ENCODE measurements around the gene SGCD.

The SGCD gene

DNA sequence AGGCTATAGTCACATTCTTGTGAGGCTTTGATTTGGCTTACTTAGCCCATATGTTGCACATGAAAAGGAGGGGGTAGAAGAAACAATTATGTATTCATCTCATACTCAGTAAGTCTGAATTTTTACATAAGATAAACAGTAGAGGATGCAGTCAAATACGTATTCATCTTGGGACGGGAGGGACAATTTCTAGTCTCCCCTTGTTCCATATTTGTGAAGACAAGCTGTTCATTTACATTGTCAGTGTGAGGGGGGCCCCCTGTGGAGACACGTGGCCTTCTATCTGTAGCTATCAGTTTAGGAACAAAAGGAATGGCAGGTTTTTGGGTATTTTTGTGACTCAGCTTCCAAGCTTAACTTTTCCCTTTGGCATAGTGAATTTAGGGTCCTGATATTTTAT, 474.0 kb downstream of the SGCD start:
- Histone ChIP-seq H3K4me1 (ENCODE audit: control insufficient read depth, insufficient read depth, low read length, poor library complexity, severe bottlenecking) (peaks cover 9% of the 10 kb centered on the region), H3K36me3 (ENCODE audit: control insufficient read depth, insufficient read depth, low read length) (no peaks in the 10 kb centered on the region), H3K9me3 (ENCODE audit: control insufficient read depth, low read length) (no peaks in the 10 kb centered on the region), H3K27ac (ENCODE audit: low read depth, low read length, severe bottlenecking) (no peak overlapping the region), H3K4me3 (ENCODE audit: extremely low read depth, insufficient read depth, low read length, poor library complexity, severe bottlenecking) (no peak overlapping the region)
- 20 to 40% methylated on average over 1 to 2 of the region's 3 CpGs for WGBS, 2 experiments (ENCODE audit: insufficient coverage in 2 of 2)

GRCh38 chr5:156802501-156802900, 475.5 kb downstream of the SGCD start:
- Histone ChIP-seq H3K4me3 (ENCODE audit: extremely low read depth, insufficient read depth, low read length, poor library complexity, severe bottlenecking) (no peak overlapping the region), H3K4me1 (ENCODE audit: control insufficient read depth, insufficient read depth, low read length, poor library complexity, severe bottlenecking) (peaks cover 9% of the 10 kb centered on the region), H3K9me3 (ENCODE audit: control insufficient read depth, low read length) (no peaks in the 10 kb centered on the region), H3K36me3 (ENCODE audit: control insufficient read depth, insufficient read depth, low read length) (no peaks in the 10 kb centered on the region), H3K27ac (ENCODE audit: low read depth, low read length, severe bottlenecking) (no peak overlapping the region)
- 0% methylated on average over 1 of the region's 5 CpGs; no CpG with 5 or more reads in 1 of the 2 experiments for WGBS, 2 experiments (ENCODE audit: insufficient coverage in 2 of 2)

- H3K27ac ChIP-seq (ENCODE audit: low read depth, low read length, severe bottlenecking) = no peak overlapping the region
- 86 to 93% methylated on average over 2 of the region's 2 CpGs for WGBS, 2 experiments (ENCODE audit: insufficient coverage in 2 of 2)
- H3K4me1 ChIP-seq (ENCODE audit: control insufficient read depth, insufficient read depth, low read length, poor library complexity, severe bottlenecking) = peaks cover 9% of the 10 kb centered on the region
- no peaks in the 10 kb centered on the region for H3K36me3 ChIP-seq (ENCODE audit: control insufficient read depth, insufficient read depth, low read length)
- no peaks in the 10 kb centered on the region for H3K9me3 ChIP-seq (ENCODE audit: control insufficient read depth, low read length)
- no peak overlapping the region for H3K4me3 ChIP-seq (ENCODE audit: extremely low read depth, insufficient read depth, low read length, poor library complexity, severe bottlenecking)
Measured at GRCh38 chr5:156803404-156803803, 476.4 kb downstream of the SGCD start.

DNA sequence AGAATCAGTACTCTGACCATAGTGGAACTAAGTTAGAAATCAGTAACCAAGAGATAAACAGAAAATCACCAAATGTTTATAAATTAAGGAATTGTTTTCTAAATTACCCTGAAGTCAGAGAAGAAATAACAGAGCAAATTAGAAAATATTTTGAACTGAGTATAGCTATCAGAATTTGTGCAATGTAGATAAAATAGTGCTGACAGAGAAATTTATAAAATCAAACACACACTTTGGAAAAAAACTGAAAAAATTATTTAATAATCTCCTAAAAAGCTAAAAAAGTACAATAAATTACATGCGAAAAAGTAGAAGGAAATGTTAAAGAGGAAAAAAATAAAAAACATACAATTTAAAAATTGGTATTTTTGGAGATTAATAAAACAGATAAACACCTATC, 486.0 kb downstream of the SGCD start:
- Histone ChIP-seq H3K9me3 (ENCODE audit: control insufficient read depth, low read length) (no peaks in the 10 kb centered on the region), H3K36me3 (ENCODE audit: control insufficient read depth, insufficient read depth, low read length) (no peaks in the 10 kb centered on the region), H3K4me1 (ENCODE audit: control insufficient read depth, insufficient read depth, low read length, poor library complexity, severe bottlenecking) (no peaks in the 10 kb centered on the region)

GRCh38 chr5:156815988-156816599, 489.1 kb downstream of the SGCD start:
- Histone ChIP-seq H3K9me3 (ENCODE audit: control insufficient read depth, low read length) (no peaks in the 10 kb centered on the region), H3K4me1 (ENCODE audit: control insufficient read depth, insufficient read depth, low read length, poor library complexity, severe bottlenecking) (no peaks in the 10 kb centered on the region), H3K36me3 (ENCODE audit: control insufficient read depth, insufficient read depth, low read length) (no peaks in the 10 kb centered on the region), H3K27ac (ENCODE audit: low read depth, low read length, severe bottlenecking) (no peak overlapping the region), H3K4me3 (ENCODE audit: extremely low read depth, insufficient read depth, low read length, poor library complexity, severe bottlenecking) (no peak overlapping the region)
- 55 to 93% methylated on average over 4 to 6 of the region's 6 CpGs for WGBS, 2 experiments (ENCODE audit: insufficient coverage in 2 of 2)

More for the DNA sequence above, 486.0 kb downstream of the SGCD start:
- no CpG with 5 or more reads among the region's 1 CpG for WGBS, 2 experiments (ENCODE audit: insufficient coverage in 2 of 2)
- H3K27ac ChIP-seq (ENCODE audit: low read depth, low read length, severe bottlenecking) = no peak overlapping the region
- H3K4me3 ChIP-seq (ENCODE audit: extremely low read depth, insufficient read depth, low read length, poor library complexity, severe bottlenecking) = no peak overlapping the region

All from mesodermal cell (in vitro differentiated cells).